HG03139 (cell line): ENCODE results near the gene CBLN4.

Source experiments
- ATAC-seq: cut with Tn5 transposase; IDR thresholded peaks from one replicate; pipeline ENCODE4 v1.9.1; 2021; ENCODE audit not compliant: unreplicated experiment

The CBLN4 gene

GRCh38 chr20:55947701-55948100 is 57.6 kb downstream of the CBLN4 start:
- ATAC-seq = no peak
